Measurements from ENCODE around the gene ARHGEF11.

The ARHGEF11 gene

GRCh38 chr1:156998840-156999500 lies 46.6 kb downstream of the ARHGEF11 start:
- no peak for DNase-seq

- no peak for DNase-seq
Measured at GRCh38 chr1:156998301-156998700, 47.2 kb downstream of the ARHGEF11 start.

GRCh38 chr1:156995412-156995811 lies 50.1 kb downstream of the ARHGEF11 start:
- no peak for DNase-seq

- no peak for DNase-seq
Measured at GRCh38 chr1:156994277-156994676, 51.3 kb downstream of the ARHGEF11 start.

GRCh38 chr1:156993426-156994147 lies 52.0 kb downstream of the ARHGEF11 start:
- DNase-seq: no peak

GRCh38 chr1:156992215-156992614 lies 53.3 kb downstream of the ARHGEF11 start:
- no peak for DNase-seq

GRCh38 chr1:156987715-156988114 lies 57.8 kb downstream of the ARHGEF11 start:
- no peak for DNase-seq

- DNase-seq: no peak
Measured at GRCh38 chr1:156980551-156980950, 65.0 kb downstream of the ARHGEF11 start.

- no peak for DNase-seq
Measured at GRCh38 chr1:156975084-156975483, 70.5 kb downstream of the ARHGEF11 start.

GRCh38 chr1:156973417-156973816 lies 72.1 kb downstream of the ARHGEF11 start:
- no peak for DNase-seq

GRCh38 chr1:156970017-156970416 lies 75.5 kb downstream of the ARHGEF11 start:
- peak in 1 of 2 donors; percentile 11 for DNase-seq

GRCh38 chr1:156969496-156969895 lies 76.0 kb downstream of the ARHGEF11 start:
- DNase-seq: no peak

GRCh38 chr1:156964441-156964840 lies 81.1 kb downstream of the ARHGEF11 start:
- no peak for DNase-seq

- peak; percentile 52 to 53 for DNase-seq
Measured at GRCh38 chr1:156963621-156964020, 81.9 kb downstream of the ARHGEF11 start.

GRCh38 chr1:156961709-156962108 lies 83.8 kb downstream of the ARHGEF11 start:
- peak; percentile 18 to 47 for DNase-seq

- no peak for DNase-seq
Measured at GRCh38 chr1:156959925-156960324, 85.6 kb downstream of the ARHGEF11 start.

GRCh38 chr1:156959414-156959813 lies 86.1 kb downstream of the ARHGEF11 start:
- DNase-seq: no peak

- DNase-seq: no peak
Measured at GRCh38 chr1:156958247-156958714, 87.3 kb downstream of the ARHGEF11 start.

GRCh38 chr1:156957634-156958033 lies 87.9 kb downstream of the ARHGEF11 start:
- no peak for DNase-seq

- DNase-seq: no peak
Measured at GRCh38 chr1:156956333-156956732, 89.2 kb downstream of the ARHGEF11 start.

- no peak for DNase-seq
Measured at GRCh38 chr1:156953571-156953970, 92.0 kb downstream of the ARHGEF11 start.

- no peak for DNase-seq
Measured at GRCh38 chr1:156951371-156951770, 94.2 kb downstream of the ARHGEF11 start.

- DNase-seq: no peak
Measured at GRCh38 chr1:156949127-156949526, 96.4 kb downstream of the ARHGEF11 start.

- no peak for DNase-seq
Measured at GRCh38 chr1:156948708-156949107, 96.8 kb downstream of the ARHGEF11 start.

Data from CD4-positive, alpha-beta T cell treated with Interleukin-1 beta for 1 hour (primary cell).